GM12874 (cell line): ENCODE measurements around the gene IL16.

Source experiments
- TF ChIP-seq, protein P1 (sequence below): IDR thresholded peaks from 2 replicates; pipeline ENCODE4 v1.5.1; 2011; ENCODE audit warnings: low read depth, mild to moderate bottlenecking, control low read depth, low read length, moderate library complexity; ENCODE audit not compliant: insufficient read depth

IL16 gene

DNA sequence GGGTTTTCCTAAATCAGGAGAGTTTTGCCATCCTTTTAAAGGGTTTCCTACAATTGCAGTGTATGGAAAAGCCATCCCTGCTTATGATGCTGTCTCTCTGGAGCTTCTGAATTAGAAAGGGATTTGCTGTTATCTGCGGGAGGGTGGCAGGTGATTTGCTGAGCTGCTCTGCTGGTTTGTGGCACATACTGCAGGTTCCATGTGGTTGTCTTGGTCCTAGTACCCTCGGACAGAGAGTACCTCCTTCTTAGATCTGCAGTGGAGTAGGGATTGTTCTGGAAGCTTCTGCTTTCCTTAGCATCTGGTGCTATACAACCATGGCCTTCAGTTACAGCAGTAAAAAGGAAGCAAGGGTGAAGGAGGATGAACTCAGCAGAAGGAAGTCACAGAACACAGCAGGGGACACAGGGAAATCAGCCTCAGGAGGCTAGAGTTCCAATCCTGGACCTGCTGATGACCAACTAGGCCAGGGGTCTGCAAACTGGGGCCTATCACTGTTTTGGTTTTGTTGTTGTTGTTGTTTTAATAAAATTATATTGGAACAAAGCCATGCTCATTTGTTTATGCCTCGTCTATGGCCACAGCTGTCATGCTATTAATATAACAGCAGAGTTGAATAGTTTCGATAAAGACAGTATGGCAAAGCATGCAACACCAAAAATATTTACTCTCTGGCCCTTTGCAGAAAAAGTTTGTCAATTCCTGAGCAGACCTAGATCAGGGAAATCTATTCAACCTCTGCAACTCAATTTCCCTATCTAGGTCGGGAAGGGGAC lies 87.8 kb downstream of the IL16 start:
- TF ChIP-seq, protein P1, sequence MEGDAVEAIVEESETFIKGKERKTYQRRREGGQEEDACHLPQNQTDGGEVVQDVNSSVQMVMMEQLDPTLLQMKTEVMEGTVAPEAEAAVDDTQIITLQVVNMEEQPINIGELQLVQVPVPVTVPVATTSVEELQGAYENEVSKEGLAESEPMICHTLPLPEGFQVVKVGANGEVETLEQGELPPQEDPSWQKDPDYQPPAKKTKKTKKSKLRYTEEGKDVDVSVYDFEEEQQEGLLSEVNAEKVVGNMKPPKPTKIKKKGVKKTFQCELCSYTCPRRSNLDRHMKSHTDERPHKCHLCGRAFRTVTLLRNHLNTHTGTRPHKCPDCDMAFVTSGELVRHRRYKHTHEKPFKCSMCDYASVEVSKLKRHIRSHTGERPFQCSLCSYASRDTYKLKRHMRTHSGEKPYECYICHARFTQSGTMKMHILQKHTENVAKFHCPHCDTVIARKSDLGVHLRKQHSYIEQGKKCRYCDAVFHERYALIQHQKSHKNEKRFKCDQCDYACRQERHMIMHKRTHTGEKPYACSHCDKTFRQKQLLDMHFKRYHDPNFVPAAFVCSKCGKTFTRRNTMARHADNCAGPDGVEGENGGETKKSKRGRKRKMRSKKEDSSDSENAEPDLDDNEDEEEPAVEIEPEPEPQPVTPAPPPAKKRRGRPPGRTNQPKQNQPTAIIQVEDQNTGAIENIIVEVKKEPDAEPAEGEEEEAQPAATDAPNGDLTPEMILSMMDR = no peak

DNA sequence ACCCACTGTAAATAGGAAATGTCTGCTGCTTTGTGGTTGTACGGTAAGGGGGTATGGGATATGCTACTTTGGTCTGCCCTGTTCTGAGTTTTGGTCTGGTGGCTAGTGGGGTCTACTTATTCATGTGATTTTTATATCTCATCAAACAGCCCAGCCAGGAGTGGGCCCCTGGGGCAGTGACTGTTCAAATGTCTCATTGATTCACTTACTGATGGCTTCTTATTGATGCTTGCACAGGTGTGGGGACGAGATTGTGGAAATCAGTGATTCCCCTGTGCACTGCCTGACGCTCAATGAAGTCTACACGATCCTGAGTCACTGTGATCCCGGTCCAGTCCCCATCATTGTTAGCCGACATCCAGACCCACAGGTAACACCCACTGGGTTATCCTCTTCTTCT lies 88.8 kb downstream of the IL16 start:
- TF ChIP-seq, protein P1 = no peak

DNA sequence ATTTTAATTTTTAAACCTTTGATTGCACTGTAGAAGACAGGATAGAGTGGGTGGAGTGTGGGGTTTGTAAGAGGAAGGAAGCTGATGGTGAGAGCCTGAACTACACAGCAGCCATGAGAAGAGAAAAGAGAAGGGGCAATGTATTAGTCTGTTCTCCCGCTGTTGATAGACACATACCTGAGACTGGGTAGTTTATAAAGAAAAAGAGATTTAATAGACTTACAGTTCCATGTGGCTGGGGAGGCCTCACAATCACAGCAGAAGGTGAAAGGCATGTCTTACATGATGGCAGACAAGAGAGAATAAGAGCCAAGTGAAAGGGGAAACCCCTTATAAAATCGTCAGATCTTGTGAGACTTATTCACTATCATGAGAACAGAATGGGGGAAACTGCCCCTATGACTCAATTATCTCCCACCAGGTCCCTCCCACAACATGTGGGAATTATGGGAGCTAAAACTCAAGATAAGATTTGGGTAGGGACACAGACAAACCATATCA lies 90.0 kb downstream of the IL16 start:
- TF ChIP-seq, protein P1 = no peak

DNA sequence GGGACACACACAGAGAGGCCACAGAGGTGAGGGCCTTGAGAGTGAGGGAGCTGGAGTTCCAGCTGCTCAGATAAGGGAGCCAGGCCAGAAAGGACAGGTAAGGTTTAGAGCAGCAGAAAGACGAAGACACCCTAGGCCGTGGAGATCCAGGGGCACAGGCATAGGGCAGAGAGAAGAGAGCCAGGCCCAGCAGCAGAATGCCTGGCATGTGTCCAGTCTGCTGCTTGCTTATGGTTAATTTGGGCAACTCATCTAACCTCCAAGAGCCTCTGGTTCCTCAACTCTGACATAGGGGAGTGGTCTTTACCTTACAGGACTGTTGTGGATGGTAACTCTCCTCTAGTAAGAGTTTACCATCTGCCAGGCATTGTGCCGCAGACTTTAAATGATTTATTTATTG lies 91.4 kb downstream of the IL16 start:
- TF ChIP-seq, protein P1 = no peak

DNA sequence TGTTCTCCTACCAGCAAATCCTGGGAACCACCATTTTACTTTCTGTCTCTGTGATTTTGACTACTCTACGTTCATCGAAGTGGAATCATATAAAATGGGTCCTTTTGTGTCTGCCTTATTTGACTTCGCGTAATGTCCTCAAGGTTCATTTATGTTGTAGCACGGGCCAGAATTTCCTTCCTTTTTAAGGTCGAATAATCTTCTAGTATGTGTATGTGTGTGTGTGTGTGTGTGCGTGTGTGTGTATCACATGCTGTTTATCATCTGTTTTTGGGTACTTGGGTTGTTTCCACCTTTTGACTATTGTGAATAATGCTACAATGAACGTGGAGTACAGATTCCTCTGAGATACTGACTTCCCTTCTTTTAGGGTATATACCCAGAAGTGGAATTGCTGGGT lies 91.9 kb downstream of the IL16 start:
- TF ChIP-seq, protein P1 = no peak

DNA sequence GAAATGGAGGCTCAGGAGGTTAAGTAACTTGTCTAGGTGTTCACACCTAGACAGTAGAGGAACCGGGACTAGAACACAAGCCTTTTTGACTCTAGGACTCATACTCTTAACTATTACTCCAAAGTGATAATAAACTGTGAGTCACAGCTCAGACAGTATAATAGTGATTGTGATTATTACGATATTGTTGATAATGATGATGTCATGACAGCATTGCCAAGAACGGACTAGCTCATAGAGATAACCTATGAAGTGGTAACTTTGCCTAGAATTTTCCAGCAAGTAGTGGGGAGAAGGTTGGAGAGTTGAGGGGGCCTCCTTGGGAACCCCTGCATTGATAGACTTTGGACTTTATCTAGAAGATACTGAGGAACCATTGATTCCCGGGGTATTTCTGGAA lies 93.2 kb downstream of the IL16 start:
- TF ChIP-seq, protein P1 = no peak

DNA sequence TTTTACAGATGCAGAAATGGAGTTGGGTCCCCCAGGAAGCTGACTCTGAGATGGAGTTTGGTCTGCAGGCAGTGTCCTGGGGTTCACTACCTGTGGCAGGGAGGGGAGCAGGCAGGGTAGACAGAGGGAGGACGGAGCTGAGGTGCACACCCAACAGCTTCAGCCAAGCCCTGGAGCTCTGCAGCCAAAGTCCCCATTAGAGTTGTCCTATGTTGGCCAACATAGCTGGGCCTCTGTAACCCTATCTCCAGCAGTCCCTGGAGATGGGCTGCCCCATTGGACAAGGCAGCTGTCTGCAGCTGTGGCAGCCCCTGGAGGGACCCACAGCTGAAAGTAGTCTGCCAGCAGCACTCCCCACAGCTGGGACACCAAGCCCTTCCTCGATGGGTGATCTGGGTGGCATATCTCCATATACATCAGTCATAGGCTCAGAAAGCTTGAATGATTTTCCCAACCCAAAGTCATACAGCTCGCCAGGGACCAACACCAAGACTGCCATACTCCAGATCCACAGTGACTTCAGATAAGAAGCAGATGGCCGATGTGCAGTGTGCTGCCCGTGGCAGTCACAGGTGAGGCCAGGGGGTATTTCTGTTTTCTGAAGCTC lies 95.3 kb downstream of the IL16 start:
- TF ChIP-seq, protein P1 = no peak
